Mesenchymal stem cell (in vitro differentiated cells and primary cell): ENCODE measurements around the gene FBXL7.

Source experiments
- DNase-seq: peaks from one replicate; pipeline ENCODE4 v3.0.0-alpha.2; 2013
- H2AFZ ChIP-seq: one replicate; pipeline ENCODE4 v1.6.1; 2013; ENCODE audit warnings: low read depth, mild to moderate bottlenecking, control low read depth, inconsistent platforms, low read length, moderate library complexity
- H2AK5ac ChIP-seq: 2 replicates; pipeline ENCODE4 v1.6.1; 2013; ENCODE audit warnings: low read length, moderate library complexity, mild to moderate bottlenecking, inconsistent platforms; ENCODE audit not compliant: severe bottlenecking
- H2BK120ac ChIP-seq: one replicate; pipeline ENCODE4 v1.6.1; 2013; ENCODE audit warnings: low read depth, mild to moderate bottlenecking, inconsistent platforms, low read length, moderate library complexity
- H2BK12ac ChIP-seq, 2 experiments: one replicate each; pipeline ENCODE4 v1.6.1; 2013; ENCODE audit warnings: inconsistent platforms in 2 of 2, low read length in 2 of 2, mild to moderate bottlenecking in 2 of 2, moderate library complexity in 2 of 2, control low read depth in 1 of 2
- H2BK15ac ChIP-seq: one replicate; pipeline ENCODE4 v1.6.1; 2013; ENCODE audit warnings: mild to moderate bottlenecking, low read depth, inconsistent platforms; ENCODE audit not compliant: poor library complexity, severe bottlenecking
- H2BK5ac ChIP-seq: 2 replicates; pipeline ENCODE4 v1.6.1; 2013; ENCODE audit warnings: low read depth, mild to moderate bottlenecking, low read length, control low read depth, inconsistent platforms; ENCODE audit not compliant: poor library complexity, severe bottlenecking
- H3K14ac ChIP-seq, 2 experiments: one replicate each; pipeline ENCODE4 v1.6.1; 2013; ENCODE audit warnings: inconsistent platforms in 2 of 2, low read length in 2 of 2, control low read depth in 1 of 2, mild to moderate bottlenecking in 1 of 2, moderate library complexity in 1 of 2
- H3K18ac ChIP-seq, 2 experiments: one replicate each; pipeline ENCODE4 v1.6.1; 2013; ENCODE audit warnings: inconsistent platforms in 2 of 2, low read length in 2 of 2, control low read depth in 1 of 2, low read depth in 1 of 2, mild to moderate bottlenecking in 1 of 2
- H3K23ac ChIP-seq, 2 experiments: one replicate each; pipeline ENCODE4 v1.6.1; 2013; ENCODE audit warnings: inconsistent platforms in 2 of 2, low read length in 2 of 2, mild to moderate bottlenecking in 2 of 2, moderate library complexity in 2 of 2, control low read depth in 1 of 2
- H3K27ac ChIP-seq: 2 replicates; pipeline ENCODE4 v1.5.1; 2013; ENCODE audit warnings: mild to moderate bottlenecking, moderate library complexity, low read length, control low read depth, inconsistent platforms; ENCODE audit not compliant: poor library complexity, severe bottlenecking
- H3K27me3 ChIP-seq, 2 experiments: 2 replicates each; pipeline versions ENCODE4 v1.6.1 to v1.7.0; 2013; ENCODE audit warnings: low read length in 2 of 2, mild to moderate bottlenecking in 2 of 2, moderate library complexity in 2 of 2, control low read depth in 1 of 2, inconsistent platforms in 1 of 2; ENCODE audit not compliant: control insufficient read depth in 1 of 2, insufficient read depth in 1 of 2
- H3K36me3 ChIP-seq, 2 experiments: 2 replicates each; pipeline versions ENCODE4 v1.6.1 to v1.7.0; 2013; ENCODE audit warnings: low read length in 2 of 2, control low read depth in 1 of 2, inconsistent platforms in 1 of 2, low read depth in 1 of 2, mild to moderate bottlenecking in 1 of 2; ENCODE audit not compliant: insufficient read depth in 2 of 2, control insufficient read depth in 1 of 2
- H3K4ac ChIP-seq, 2 experiments: one replicate each; pipeline ENCODE4 v1.6.1; 2013; ENCODE audit warnings: inconsistent platforms in 2 of 2, low read length in 2 of 2, mild to moderate bottlenecking in 2 of 2, moderate library complexity in 2 of 2, control low read depth in 1 of 2, low read depth in 1 of 2
- H3K4me1 ChIP-seq: 2 replicates; pipeline ENCODE4 v1.6.1; 2013; ENCODE audit warnings: low read depth, low read length, control low read depth; ENCODE audit not compliant: control insufficient read depth, insufficient read depth
- H3K4me2 ChIP-seq: 2 replicates; pipeline ENCODE4 v1.6.1; 2013; ENCODE audit warnings: low read length, mild to moderate bottlenecking, inconsistent platforms; ENCODE audit not compliant: poor library complexity, severe bottlenecking
- H3K4me3 ChIP-seq, 2 experiments: 2 replicates each; pipeline versions ENCODE4 v1.5.1 to v1.7.0; 2013; ENCODE audit warnings: low read length in 2 of 2, mild to moderate bottlenecking in 2 of 2, control low read depth in 1 of 2, low read depth in 1 of 2; ENCODE audit not compliant: insufficient read depth in 1 of 2
- H3K79me1 ChIP-seq: replicated peaks from 2 replicates; pipeline ENCODE4 v1.6.1; 2013; ENCODE audit warnings: mild to moderate bottlenecking, control low read depth, low read length, inconsistent platforms; ENCODE audit not compliant: poor library complexity, severe bottlenecking
- H3K9ac ChIP-seq: 2 replicates; pipeline ENCODE4 v1.7.0; 2013; ENCODE audit warnings: mild to moderate bottlenecking, low read length, moderate library complexity
- H3K9me3 ChIP-seq: 2 replicates; pipeline ENCODE4 v1.7.0; 2013; ENCODE audit warnings: mild to moderate bottlenecking, low read length; ENCODE audit not compliant: control insufficient read depth
- H4K8ac ChIP-seq: one replicate; pipeline ENCODE4 v1.6.1; 2013; ENCODE audit warnings: inconsistent platforms, mild to moderate bottlenecking, low read length, moderate library complexity
- H4K91ac ChIP-seq: one replicate; pipeline ENCODE4 v1.6.1; 2013; ENCODE audit warnings: mild to moderate bottlenecking, low read length, inconsistent platforms
- WGBS: methylation state at CpG from one replicate; pipeline ENCODE4 v1.1.7; 2013; ENCODE audit warnings: mixed read lengths; 5-methylcytosine and 5-hydroxymethylcytosine counted together

The FBXL7 gene

DNA sequence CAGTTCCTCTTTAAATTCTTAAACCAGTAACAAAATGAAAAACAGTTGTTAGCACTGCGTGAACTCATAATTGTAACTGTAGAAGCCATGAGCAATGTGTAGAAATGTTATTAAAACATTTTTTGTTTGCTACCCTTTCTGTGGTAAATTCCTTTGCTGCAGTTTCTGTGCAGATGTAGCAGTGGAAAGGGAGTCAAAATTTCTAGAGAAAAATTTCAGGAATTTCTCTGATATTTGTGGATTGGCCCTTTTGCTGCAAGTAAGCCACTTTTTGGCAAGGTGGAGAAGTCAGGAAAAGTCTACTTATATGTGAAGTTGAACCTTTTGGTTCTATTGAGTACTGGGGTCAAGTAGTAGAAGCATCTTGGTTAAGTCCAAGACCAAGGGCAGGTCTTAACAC, 10.1 kb downstream of the FBXL7 start:
- Histone ChIP-seq H4K8ac (no peak overlapping the region), H3K79me1 (peaks cover 30% of the 10 kb centered on the region), H3K36me3 (no peaks in the 10 kb centered on the region), H2BK12ac (no peak overlapping the region), H3K18ac (no peak overlapping the region), H3K27me3 (no peaks in the 10 kb centered on the region), H3K4ac (no peak overlapping the region), H2AK5ac (no peak overlapping the region), H3K4me3 (peak overlapping the region in 1 of 2 experiments; percentile 11), H2AFZ (no peak overlapping the region), H2BK120ac (no peak overlapping the region), H3K4me2 (no peak overlapping the region), H2BK15ac (no peak overlapping the region), H3K27ac (peak overlapping the region; percentile 19), H3K9ac (peak overlapping the region; percentile 49), H3K9me3 (no peaks in the 10 kb centered on the region), H4K91ac (no peak overlapping the region), H3K4me1 (no peaks in the 10 kb centered on the region), H2BK5ac (no peak overlapping the region), H3K23ac (no peak overlapping the region), H3K14ac (no peak overlapping the region)
- DNase-seq, result no peak
- WGBS, result 96% methylated on average over 1 of the region's 1 CpG

DNA sequence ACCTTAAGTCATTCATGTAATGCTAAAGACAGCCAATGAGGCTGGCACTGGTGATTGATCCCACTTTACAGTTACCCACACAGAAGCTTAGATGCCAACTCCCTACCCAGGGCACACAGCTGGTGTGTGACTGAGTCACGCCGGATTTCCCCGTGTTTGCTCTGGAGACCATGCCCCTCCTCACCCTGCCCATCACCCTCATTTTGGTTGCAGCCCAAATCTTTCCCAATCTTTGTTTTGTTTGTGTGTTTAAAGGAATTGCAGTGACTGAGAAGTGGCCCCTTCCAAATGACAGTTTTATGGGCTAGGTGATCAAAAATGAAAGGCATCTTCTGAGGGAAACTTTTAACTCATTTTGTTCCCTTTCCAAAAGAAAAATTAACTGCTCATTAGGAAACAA, 10.9 kb downstream of the FBXL7 start:
- Histone ChIP-seq H2BK12ac (no peak overlapping the region), H3K4me3 (peak overlapping the region in 1 of 2 experiments; percentile 11), H2BK120ac (no peak overlapping the region), H3K14ac (no peak overlapping the region), H2AFZ (no peak overlapping the region), H3K27me3 (no peaks in the 10 kb centered on the region), H3K9me3 (no peaks in the 10 kb centered on the region), H2BK5ac (no peak overlapping the region), H3K4me2 (no peak overlapping the region), H3K9ac (no peak overlapping the region), H3K79me1 (peaks cover 26% of the 10 kb centered on the region), H2AK5ac (no peak overlapping the region), H3K36me3 (no peaks in the 10 kb centered on the region), H4K91ac (no peak overlapping the region), H3K4me1 (no peaks in the 10 kb centered on the region), H3K4ac (no peak overlapping the region), H3K27ac (no peak overlapping the region), H4K8ac (peak overlapping the region; percentile 37), H3K18ac (no peak overlapping the region), H2BK15ac (no peak overlapping the region), H3K23ac (no peak overlapping the region)
- no peak for DNase-seq
- WGBS, result no CpG with 5 or more reads among the region's 3 CpGs

DNA sequence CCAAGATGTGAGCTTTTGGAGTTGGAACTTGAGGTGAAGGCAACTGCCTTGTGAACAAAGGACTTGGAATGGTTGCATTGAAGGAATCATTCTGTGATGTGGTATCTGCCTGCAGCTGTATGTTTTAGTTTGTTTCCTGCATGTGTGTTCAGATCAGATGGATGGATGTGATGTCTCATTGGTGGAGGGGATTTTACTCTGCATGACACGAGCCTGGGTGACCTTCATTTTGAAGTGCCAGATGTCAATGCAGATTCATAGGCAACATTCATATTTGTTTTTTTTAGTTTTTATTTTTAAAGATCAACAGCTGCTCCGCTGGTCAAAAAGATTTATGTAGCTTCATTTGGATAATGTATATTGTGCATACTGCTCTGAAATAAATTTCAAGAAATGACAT, 13.5 kb downstream of the FBXL7 start:
- H3K4me3 ChIP-seq, result no peak overlapping the region
- no peak overlapping the region for H2BK12ac ChIP-seq
- no peak overlapping the region for H3K4me2 ChIP-seq
- H3K79me1 ChIP-seq, result peaks cover 33% of the 10 kb centered on the region
- H3K27me3 ChIP-seq, result no peaks in the 10 kb centered on the region
- H2BK5ac ChIP-seq, result no peak overlapping the region
- H2BK120ac ChIP-seq, result no peak overlapping the region
- no peaks in the 10 kb centered on the region for H3K9me3 ChIP-seq
- no CpG with 5 or more reads among the region's 2 CpGs for WGBS
- H3K9ac ChIP-seq, result no peak overlapping the region
- no peak overlapping the region for H4K91ac ChIP-seq
- no peak overlapping the region for H2AFZ ChIP-seq
- no peak overlapping the region for H2AK5ac ChIP-seq
- H2BK15ac ChIP-seq, result no peak overlapping the region
- no peak overlapping the region for H4K8ac ChIP-seq
- no peak overlapping the region for H3K4ac ChIP-seq
- peak overlapping the region in 1 of 2 experiments; percentile 42 for H3K23ac ChIP-seq
- no peak overlapping the region for H3K18ac ChIP-seq
- no peaks in the 10 kb centered on the region for H3K4me1 ChIP-seq
- H3K27ac ChIP-seq, result no peak overlapping the region
- DNase-seq, result no peak
- no peak overlapping the region for H3K14ac ChIP-seq
- H3K36me3 ChIP-seq, result no peaks in the 10 kb centered on the region

DNA sequence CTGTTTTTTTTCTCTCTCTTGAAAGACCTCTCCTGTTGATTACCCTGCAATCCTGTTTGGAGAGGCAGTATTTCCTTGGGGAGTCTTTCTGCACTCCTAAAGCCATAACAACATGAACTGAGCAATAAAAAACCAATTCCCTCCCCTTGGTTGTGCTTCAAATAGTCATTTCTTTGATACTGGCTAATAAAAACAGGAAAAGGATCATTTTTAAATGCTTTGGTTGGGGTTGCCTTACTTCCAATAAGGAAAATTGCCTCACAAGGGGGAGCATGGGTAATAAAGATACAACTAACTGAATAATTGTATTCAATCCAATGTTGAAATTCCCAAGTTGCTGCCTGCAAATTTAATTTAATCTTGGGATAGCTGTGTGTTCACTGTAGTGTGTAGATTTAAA, 13.9 kb downstream of the FBXL7 start:
- no peaks in the 10 kb centered on the region for H3K36me3 ChIP-seq
- no peak overlapping the region for H2BK15ac ChIP-seq
- H3K4me3 ChIP-seq, result no peak overlapping the region
- no peak overlapping the region for H3K23ac ChIP-seq
- no peak overlapping the region for H3K4ac ChIP-seq
- H2AFZ ChIP-seq, result no peak overlapping the region
- no peak overlapping the region for H2BK12ac ChIP-seq
- no peak for DNase-seq
- H2BK120ac ChIP-seq, result no peak overlapping the region
- no peak overlapping the region for H4K8ac ChIP-seq
- H3K14ac ChIP-seq, result no peak overlapping the region
- no peaks in the 10 kb centered on the region for H3K4me1 ChIP-seq
- no peak overlapping the region for H3K27ac ChIP-seq
- no peak overlapping the region for H3K9ac ChIP-seq
- no peak overlapping the region for H3K4me2 ChIP-seq
- H3K18ac ChIP-seq, result no peak overlapping the region
- H2AK5ac ChIP-seq, result no peak overlapping the region
- peaks cover 37% of the 10 kb centered on the region for H3K79me1 ChIP-seq
- H3K9me3 ChIP-seq, result no peaks in the 10 kb centered on the region
- no peak overlapping the region for H2BK5ac ChIP-seq
- no peak overlapping the region for H4K91ac ChIP-seq
- H3K27me3 ChIP-seq, result no peaks in the 10 kb centered on the region
